ENCODE measurements around the gene KRTAP4-4.
"Not testable (repeated sequence)": the region's sequence is repeated elsewhere in the genome, so short reads cannot be mapped to it uniquely, and the experiment has no call there.

DNA sequence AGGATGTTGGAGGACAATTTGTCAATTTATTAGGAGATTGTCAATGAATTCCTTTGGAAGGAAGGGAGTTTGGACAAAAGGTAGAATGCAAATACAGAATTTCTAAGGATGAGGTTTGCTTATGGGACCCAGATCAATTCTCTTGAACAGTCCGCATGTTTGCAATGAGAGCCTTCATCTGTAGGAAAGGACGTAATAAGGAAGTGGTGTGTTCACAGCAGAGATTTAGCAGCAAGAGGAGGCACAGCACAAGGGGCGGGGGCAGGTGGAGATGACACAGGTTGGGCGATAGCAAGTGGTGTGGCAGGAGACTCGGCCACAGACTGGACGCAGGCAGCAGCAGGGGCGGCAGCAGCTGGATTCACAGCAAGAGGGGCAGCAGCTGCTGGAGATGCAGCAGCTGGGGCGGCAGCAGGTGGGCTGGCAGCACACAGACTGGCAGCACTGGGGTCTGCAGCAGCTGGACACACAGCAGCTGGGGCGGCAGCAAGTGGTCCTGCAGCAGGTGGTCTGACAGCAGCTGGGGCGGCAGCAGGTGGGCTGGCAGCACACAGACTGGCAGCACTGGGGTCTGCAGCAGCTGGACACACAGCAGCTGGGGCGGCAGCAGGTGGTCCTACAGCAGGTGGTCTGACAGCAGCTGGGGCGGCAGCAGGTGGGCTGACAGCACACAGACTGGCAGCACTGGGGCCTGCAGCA is 37.1 kb downstream of the KRTAP4-4 start:
- not testable (repeated sequence) for TF ChIP-seq CTCF (IDR thresholded peaks at IDR 0.05; ENCODE audit: insufficient read depth, low read depth, low read length); EZH2 (IDR thresholded peaks at IDR 0.05; ENCODE audit: insufficient read depth, low read length)

Data from astrocyte (in vitro differentiated cells and primary cell).